ENCODE results near the gene CTNS. TPM values are rescaled to one million over a fixed set of nuclear protein-coding genes. Genes with fewer than 3 reads are reported as not detected.

CTNS gene
- total RNA-seq, 2 experiments from 2014 or later = 10.3 TPM

DNA sequence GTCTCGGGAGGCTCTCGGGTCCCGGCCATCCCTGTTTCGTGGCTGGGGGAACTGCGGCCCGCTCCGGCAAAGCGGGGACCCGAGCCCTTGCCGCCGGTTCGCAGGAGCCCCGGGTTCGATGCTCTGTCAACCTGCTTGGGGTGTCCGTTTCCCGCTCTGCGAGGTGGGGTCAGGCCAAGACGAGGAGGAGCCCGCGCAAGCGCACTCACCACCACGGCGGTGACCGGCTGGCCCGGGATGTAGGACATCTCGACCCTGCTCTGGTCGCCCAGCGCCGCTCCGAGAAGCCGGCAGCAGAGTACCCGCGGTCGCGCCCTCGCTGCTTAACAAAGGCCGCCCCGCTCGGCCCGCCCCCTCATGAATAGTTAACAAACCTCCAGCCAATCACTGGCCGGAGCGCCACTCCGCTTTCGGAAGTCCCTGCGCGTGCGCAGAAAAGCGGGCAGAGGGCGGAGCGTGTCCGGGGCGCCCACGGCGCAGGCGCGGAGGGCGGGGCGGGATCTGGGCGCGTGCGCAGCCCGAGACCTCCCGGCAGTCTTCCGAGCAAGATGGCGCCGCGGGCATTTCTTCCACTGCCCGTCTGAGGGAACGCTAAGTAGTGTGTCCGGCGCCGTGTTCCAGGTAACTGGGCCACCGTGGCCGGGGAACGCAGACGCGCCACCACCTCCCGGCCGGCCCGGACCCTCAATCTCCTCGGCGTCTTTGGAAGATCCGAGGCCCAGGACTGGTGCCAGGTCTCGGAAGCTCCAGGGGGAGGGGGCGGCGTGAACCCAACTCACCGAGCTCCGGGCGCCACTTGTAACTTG, 31.9 kb downstream of the CTNS start, which contains the start of the genes EMC6 and TAX1BP3:
TSS of gene EMC6 (plus strand) at position 534 of the 806 bp plus-strand sequence. CDS start 335 bp downstream, outside the sequence.
TSS of gene TAX1BP3 (minus strand) at position 300 of the 806 bp plus-strand sequence. CDS start at position 248, 52 bp downstream.
- Mint-ChIP-seq H3K27me3 (no peaks in the 10 kb centered on the region), H3K4me1 (peaks cover 29% of the 10 kb centered on the region), H3K27ac (peak within 1 kb of the TSS; percentile 90), H3K36me3 (ENCODE audit: low read depth) (peaks cover 8% of the 10 kb centered on the region), H3K4me3 (peak within 1 kb of the TSS; percentile 92), H3K9me3 (no peaks in the 10 kb centered on the region)
- ChIA-PET CTCF (interaction anchor here (0.6 kb wide), 1 partner anchor 169 kb away, joined by 3 read pairs; no protein-coding TSS in a partner anchor), POLR2A (interaction anchor here (0.6 kb wide), 1 partner anchor 87 kb away, joined by 3 read pairs; no protein-coding TSS in a partner anchor)
- peak; percentile 99 for DNase-seq

DNA sequence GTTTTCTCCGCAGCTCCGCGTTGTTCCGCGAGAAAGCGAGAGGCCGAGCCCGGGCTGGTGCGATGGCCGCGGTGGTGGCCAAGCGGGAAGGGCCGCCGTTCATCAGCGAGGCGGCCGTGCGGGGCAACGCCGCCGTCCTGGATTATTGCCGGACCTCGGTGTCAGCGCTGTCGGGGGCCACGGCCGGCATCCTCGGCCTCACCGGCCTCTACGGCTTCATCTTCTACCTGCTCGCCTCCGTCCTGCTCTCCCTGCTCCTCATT, 32.5 kb downstream of the CTNS start:
- no peak for DNase-seq
- CTCF ChIA-PET = interaction anchor here (0.6 kb wide), 1 partner anchor 168 kb away, joined by 3 read pairs; no protein-coding TSS in a partner anchor
- H3K9me3 Mint-ChIP-seq = no peaks in the 10 kb centered on the region
- no peaks in the 10 kb centered on the region for H3K27me3 Mint-ChIP-seq
- H3K4me3 Mint-ChIP-seq = peak overlapping the region; percentile 92
- H3K27ac Mint-ChIP-seq = peak overlapping the region; percentile 90
- H3K4me1 Mint-ChIP-seq = peaks cover 29% of the 10 kb centered on the region
- POLR2A ChIA-PET = interaction anchor here (0.6 kb wide), 1 partner anchor 87 kb away, joined by 3 read pairs; no protein-coding TSS in a partner anchor
- H3K36me3 Mint-ChIP-seq (ENCODE audit: low read depth) = peaks cover 8% of the 10 kb centered on the region

DNA sequence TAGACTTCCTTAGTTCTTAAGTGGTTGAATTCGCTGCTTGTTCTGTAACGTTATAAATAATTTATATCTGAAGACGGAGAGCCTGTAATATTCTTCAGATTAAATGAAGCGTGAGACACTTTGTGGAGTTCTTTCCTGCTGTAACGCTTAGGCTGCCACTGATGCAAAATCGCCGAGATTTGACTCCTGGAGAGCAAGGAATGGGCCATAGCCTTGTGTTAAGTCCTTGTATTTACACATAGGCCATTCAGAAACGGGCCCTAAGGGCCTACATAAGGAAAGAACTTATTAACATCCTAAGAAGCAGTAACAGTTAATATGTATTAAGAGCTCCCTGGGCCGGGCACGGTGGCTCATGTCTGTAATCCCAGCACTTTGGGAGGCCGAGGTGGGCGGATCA, 33.0 kb downstream of the CTNS start:
- Mint-ChIP-seq H3K36me3 (ENCODE audit: low read depth) (peaks cover 8% of the 10 kb centered on the region), H3K4me3 (peak overlapping the region; percentile 92), H3K27me3 (no peaks in the 10 kb centered on the region), H3K4me1 (peaks cover 29% of the 10 kb centered on the region), H3K9me3 (no peaks in the 10 kb centered on the region), H3K27ac (peak overlapping the region; percentile 90)
- POLR2A ChIA-PET = no interaction called here
- no peak for DNase-seq
- CTCF ChIA-PET = interaction anchor here (0.9 to 1.4 kb wide), 2 partner anchors 13 to 26 kb away, joined by 3 to 4 read pairs; partner anchors contain the start of gene P2RX5

DNA sequence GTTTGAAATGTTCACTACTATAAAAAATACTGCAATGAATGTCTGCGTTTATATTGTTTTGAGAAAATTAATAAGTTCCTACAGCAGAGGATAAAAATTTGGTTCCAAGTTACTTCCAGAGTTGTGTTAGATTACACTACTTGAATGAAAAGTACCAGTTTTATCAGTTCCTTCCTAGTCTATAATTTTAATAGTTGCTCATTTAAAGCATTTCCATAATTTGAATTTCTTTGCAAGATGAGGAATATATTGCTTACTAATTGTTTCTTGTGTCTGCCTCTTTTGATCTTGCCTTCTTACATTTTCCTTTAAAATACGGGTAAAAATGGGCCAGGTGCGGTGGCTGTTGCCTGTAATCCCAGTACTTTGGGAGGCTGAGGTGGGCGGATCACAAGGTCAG, 36.0 kb downstream of the CTNS start:
- Mint-ChIP-seq H3K36me3 (ENCODE audit: low read depth) (peaks cover 8% of the 10 kb centered on the region), H3K27me3 (no peaks in the 10 kb centered on the region), H3K27ac (no peak overlapping the region), H3K4me3 (no peak overlapping the region), H3K4me1 (peaks cover 18% of the 10 kb centered on the region), H3K9me3 (no peaks in the 10 kb centered on the region)
- POLR2A ChIA-PET = no interaction called here
- CTCF ChIA-PET = interaction anchor here (2.2 kb wide), 1 partner anchor 10 kb away, joined by 9 read pairs; no protein-coding TSS in a partner anchor
- no peak for DNase-seq

DNA sequence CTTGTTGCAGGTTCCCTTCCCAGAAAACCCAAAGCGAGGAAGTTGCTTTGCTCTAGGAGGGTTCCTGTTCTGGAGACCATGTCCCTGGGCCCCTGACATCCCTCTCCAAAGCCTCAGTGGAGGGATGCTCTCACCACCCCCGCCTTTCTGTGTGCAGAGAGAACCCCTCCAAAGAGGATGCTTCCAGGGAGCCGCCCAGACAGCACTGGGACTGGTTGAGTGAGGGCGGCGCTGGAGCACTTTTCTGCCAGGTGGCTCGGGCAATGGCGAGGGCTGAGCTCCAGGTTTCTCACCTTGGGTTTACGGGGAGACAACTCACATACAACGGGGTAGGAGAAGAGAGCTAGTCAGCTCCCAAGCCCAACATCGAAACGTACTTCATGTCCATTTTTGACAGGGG, 39.3 kb downstream of the CTNS start:
- POLR2A ChIA-PET = no interaction called here

DNA sequence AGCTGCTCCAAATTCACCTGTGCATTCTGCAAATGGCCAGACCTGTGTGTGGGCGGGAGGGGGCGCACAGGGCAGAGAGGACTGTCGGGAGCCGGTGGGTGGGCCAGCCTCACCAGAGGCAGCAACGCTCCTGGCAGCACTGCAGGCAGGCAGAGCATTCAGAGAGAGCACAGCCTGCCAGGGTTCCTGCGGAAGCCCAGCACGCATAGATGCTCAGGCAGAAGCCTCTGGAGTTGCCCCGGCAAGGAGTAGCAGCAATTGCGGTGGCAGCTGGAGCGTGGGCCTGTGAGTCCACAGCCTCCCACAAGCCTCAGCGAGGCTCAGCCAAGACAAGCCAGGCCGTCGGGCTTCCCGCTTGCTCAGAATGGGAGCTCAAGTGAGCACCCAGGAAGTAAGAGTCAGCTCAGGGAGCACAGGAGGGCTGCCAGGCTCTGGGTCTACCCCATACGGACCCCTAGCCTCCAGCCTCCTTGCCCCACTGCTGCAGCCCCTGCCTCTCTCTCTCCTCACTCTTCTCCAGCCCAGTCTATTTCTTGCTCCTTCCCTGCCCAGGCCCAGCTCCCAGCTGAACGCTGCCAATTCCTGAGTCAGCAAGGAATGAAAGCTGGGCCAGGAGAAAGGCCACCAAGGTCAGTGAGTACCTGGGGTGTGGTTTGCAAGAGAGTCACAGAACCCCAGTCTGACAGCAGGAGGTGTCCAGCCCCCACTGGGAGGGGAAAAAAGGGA, 41.7 kb downstream of the CTNS start:
- H3K4me3 Mint-ChIP-seq = no peak overlapping the region
- POLR2A ChIA-PET = no interaction called here
- H3K4me1 Mint-ChIP-seq = peaks cover 26% of the 10 kb centered on the region
- H3K36me3 Mint-ChIP-seq (ENCODE audit: low read depth) = peaks cover 22% of the 10 kb centered on the region
- peak overlapping the region; percentile 48 for H3K27ac Mint-ChIP-seq
- H3K9me3 Mint-ChIP-seq = no peaks in the 10 kb centered on the region
- DNase-seq = no peak
- H3K27me3 Mint-ChIP-seq = no peaks in the 10 kb centered on the region
- CTCF ChIA-PET = interaction anchor here (0.7 to 1.6 kb wide), 6 partner anchors 17 to 167 kb away, joined by 3 to 6 read pairs (median 4); partner anchors contain the start of genes NCBP3 and P2RX5

More for the DNA sequence above, 39.3 kb downstream of the CTNS start:
- Mint-ChIP-seq H3K27ac (no peak overlapping the region), H3K4me1 (peaks cover 6% of the 10 kb centered on the region), H3K9me3 (no peaks in the 10 kb centered on the region), H3K36me3 (ENCODE audit: low read depth) (peaks cover 8% of the 10 kb centered on the region), H3K4me3 (no peak overlapping the region), H3K27me3 (no peaks in the 10 kb centered on the region)
- no peak for DNase-seq
- CTCF ChIA-PET = interaction anchor here (0.6 kb wide), 2 partner anchors 397 to 594 kb away, joined by 3 to 4 read pairs; no protein-coding TSS in a partner anchor

DNA sequence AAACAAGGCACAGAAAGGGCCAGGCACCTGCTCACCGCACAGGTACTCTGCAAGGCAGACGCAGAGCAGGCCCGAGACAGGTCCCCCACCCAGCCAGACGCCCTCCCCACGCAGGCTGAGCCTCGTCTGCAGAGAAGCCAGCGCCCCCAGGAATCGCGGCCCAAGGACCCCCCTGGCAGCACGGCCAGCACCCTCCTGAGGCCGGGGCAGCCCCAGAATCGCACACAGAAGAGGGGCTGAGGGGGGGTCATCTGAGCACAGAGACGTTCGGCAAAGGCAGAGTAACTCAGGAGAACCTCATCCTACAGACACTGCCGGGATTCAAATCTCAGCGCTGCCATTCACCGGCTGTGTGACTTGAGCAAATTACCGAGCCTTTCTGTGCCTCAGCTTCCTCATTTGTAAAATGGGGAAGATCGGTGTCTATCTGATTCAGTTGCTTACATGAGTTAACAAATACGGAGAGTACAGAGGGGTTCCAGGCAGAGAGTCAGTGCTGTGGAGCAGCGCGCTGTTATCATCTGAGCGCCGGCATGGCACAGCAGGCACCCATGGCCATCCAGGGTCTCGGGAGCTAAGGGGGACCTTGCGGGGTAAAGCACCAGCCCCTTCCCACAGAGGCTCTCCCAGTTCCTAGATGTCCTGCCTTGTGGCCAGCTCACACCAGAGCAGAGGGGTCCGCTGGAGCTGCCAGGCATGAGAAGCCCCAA, 42.4 kb downstream of the CTNS start:
- Mint-ChIP-seq H3K4me1 (peaks cover 28% of the 10 kb centered on the region), H3K4me3 (no peak overlapping the region), H3K36me3 (ENCODE audit: low read depth) (peaks cover 22% of the 10 kb centered on the region), H3K27ac (peak overlapping the region; percentile 48), H3K9me3 (no peaks in the 10 kb centered on the region), H3K27me3 (no peaks in the 10 kb centered on the region)
- POLR2A ChIA-PET = no interaction called here
- CTCF ChIA-PET = interaction anchor here (0.6 to 1.4 kb wide), 6 partner anchors 28 to 255 kb away, joined by 3 to 4 read pairs (median 3); no protein-coding TSS in a partner anchor
- DNase-seq = no peak

DNA sequence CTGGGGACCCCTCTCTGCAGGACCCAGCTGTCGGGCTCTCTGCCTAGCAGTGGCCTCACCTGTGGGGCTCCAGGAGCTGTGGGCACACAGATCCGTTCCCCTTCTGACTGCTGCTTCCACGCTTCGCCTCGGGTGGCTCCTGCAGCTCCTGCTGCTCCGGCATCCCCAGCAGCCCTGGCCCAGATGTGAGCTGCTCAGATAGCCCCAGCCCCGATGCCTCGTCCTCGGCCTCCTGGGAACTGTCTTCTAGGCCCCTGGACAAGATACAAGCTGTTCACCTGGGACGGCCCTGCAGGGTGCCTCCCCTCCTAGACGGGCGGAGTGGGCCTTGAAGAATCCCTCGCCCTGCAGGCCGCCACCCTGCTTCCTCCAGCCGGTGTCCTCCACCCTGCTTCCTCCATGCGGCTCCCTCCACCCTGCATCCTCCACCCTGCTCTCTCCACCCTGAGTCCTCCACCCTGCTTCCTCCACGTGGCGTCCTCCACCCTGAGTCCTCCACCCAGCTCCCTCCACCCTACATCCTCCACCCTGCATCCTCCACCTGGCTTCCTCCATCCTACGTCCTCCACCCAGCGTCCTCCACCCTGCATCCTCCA, 43.1 kb downstream of the CTNS start:
- Mint-ChIP-seq H3K36me3 (ENCODE audit: low read depth) (peaks cover 22% of the 10 kb centered on the region), H3K27ac (peak overlapping the region; percentile 71), H3K4me1 (peaks cover 28% of the 10 kb centered on the region), H3K27me3 (no peaks in the 10 kb centered on the region), H3K4me3 (no peak overlapping the region), H3K9me3 (no peaks in the 10 kb centered on the region)
- CTCF ChIA-PET = interaction anchor here (0.6 to 1.1 kb wide), 4 partner anchors 13 to 254 kb away, joined by 3 to 5 read pairs (median 4); no protein-coding TSS in a partner anchor
- POLR2A ChIA-PET = no interaction called here
- no peak for DNase-seq

DNA sequence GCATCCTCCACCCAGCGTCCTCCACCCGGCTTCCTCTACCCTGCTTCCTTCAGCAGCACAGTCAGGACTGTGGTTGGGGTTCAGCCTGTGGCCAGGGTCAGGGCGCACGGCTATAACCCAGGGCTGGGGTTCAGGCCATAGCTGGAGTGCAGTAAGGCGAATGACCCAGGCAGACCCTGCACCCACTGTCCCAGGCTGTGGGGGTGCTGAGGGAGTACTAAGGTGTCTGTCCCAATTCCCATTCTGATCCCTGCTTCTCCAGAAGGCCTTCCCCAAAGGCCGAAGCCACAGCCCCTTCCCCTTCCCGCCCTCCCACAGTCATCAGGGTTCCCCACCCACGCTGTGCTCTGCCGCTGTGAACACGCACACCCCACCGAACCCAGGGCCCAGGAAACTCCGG, 44.5 kb downstream of the CTNS start:
- peaks cover 22% of the 10 kb centered on the region for H3K36me3 Mint-ChIP-seq (ENCODE audit: low read depth)
- ChIA-PET CTCF (interaction anchor here (1.5 kb wide), 1 partner anchor 146 kb away, joined by 5 read pairs; no protein-coding TSS in a partner anchor), POLR2A (no interaction called here)
- H3K4me3 Mint-ChIP-seq = no peak overlapping the region
- H3K4me1 Mint-ChIP-seq = peaks cover 28% of the 10 kb centered on the region
- no peak overlapping the region for H3K27ac Mint-ChIP-seq
- H3K9me3 Mint-ChIP-seq = no peaks in the 10 kb centered on the region
- H3K27me3 Mint-ChIP-seq = no peaks in the 10 kb centered on the region
- DNase-seq = no peak

DNA sequence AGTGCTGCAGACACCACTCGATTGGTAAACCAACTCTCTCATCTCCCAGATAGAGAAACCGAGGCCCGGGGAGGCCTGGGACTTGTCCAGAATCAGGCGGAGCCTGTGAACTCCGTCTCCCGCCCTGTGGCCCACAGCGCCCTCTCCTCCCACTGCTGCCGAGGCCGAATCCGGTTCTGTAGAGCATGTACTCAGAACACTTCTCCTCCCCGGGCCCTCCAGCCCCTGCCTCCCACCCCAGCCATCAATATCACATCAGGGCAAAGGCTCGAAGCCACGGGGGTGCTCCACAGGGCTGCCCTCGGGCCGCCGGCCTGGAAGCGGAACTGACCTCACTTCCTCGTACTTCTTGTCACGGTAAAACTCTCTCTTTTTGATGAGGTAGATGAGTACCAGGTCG, 45.0 kb downstream of the CTNS start:
- peak overlapping the region; percentile 69 for H3K27ac Mint-ChIP-seq
- POLR2A ChIA-PET = no interaction called here
- H3K36me3 Mint-ChIP-seq (ENCODE audit: low read depth) = peaks cover 22% of the 10 kb centered on the region
- CTCF ChIA-PET = interaction anchor here (1.5 kb wide), 2 partner anchors 8 to 145 kb away, joined by 5 to 9 read pairs; no protein-coding TSS in a partner anchor
- no peaks in the 10 kb centered on the region for H3K27me3 Mint-ChIP-seq
- peaks cover 28% of the 10 kb centered on the region for H3K4me1 Mint-ChIP-seq
- no peaks in the 10 kb centered on the region for H3K9me3 Mint-ChIP-seq
- no peak overlapping the region for H3K4me3 Mint-ChIP-seq
- DNase-seq = no peak

DNA sequence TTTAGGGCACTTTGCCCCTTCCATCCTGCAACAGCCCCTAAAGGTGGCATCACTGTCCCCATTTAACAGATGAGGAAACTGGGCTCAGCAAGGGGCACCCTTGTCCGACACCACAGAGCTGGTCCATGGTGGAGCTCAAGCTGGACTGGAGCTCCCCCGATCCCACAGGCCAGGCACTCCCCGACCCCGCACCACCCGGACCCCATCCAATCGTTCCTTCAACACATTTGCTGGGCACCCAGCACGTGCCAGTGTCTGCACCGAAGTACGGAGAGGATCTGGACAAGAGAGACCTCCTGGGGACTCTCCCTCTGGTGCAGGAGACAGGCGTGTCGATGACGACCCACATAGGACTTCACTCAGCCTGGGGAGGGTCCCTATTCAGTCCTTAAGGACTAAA, 45.5 kb downstream of the CTNS start:
- Mint-ChIP-seq H3K9me3 (no peaks in the 10 kb centered on the region), H3K4me3 (no peak overlapping the region), H3K36me3 (ENCODE audit: low read depth) (peaks cover 22% of the 10 kb centered on the region), H3K4me1 (peaks cover 28% of the 10 kb centered on the region), H3K27me3 (no peaks in the 10 kb centered on the region), H3K27ac (peak overlapping the region; percentile 69)
- ChIA-PET POLR2A (no interaction called here), CTCF (interaction anchor here (0.8 to 2.3 kb wide), 7 partner anchors 8 to 164 kb away, joined by 4 to 9 read pairs (median 7); no protein-coding TSS in a partner anchor)
- DNase-seq = no peak

DNA sequence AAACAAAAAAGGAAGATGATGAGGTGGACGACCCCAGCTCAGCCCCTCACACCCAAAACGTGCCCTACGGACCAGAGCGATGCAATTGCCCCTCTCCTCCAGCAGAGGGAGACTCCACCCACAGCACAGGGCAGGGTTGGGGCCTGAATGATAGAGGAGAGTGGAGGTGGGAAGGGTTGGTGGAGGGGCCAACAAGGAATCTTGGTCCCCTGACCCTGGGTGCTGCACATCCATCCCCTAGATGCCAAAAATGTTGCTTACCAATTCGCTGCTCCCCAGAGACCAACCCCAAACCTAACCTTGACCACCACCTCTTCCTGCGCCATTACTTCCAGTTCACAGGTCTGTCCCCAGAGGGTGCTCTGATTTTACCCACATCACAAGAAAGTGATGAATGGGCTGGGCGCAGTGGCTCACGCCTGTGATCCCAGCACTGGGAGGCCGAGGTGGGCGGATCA, 46.5 kb downstream of the CTNS start:
- Mint-ChIP-seq H3K36me3 (ENCODE audit: low read depth) (peaks cover 22% of the 10 kb centered on the region), H3K9me3 (no peaks in the 10 kb centered on the region), H3K4me3 (no peak overlapping the region), H3K27me3 (no peaks in the 10 kb centered on the region), H3K27ac (peak overlapping the region; percentile 71), H3K4me1 (peaks cover 28% of the 10 kb centered on the region)
- peak; percentile 67 for DNase-seq
- ChIA-PET POLR2A (interaction anchor here (0.6 kb wide), 1 partner anchor 12 kb away, joined by 3 read pairs; no protein-coding TSS in a partner anchor), CTCF (interaction anchor here (0.6 to 2.3 kb wide), 14 partner anchors 9 to 163 kb away, joined by 3 to 9 read pairs (median 4); partner anchors contain the start of genes HASPIN and P2RX5)

Data from activated CD4-positive, alpha-beta T cell treated with anti-CD3 and anti-CD28 coated beads, Interleukin-2, amount 10 ng/mL, durations not matched to agents 7 days and 5 days (primary cell).